Stimulated activated naive CD8-positive, alpha-beta T cell treated with anti-CD3 and anti-CD28 coated beads, Interleukin-15, Interleukin-2, amounts not matched to agents 100 ng/mL and 50 ng/mL, for 24 hours (primary cell): ENCODE results near the gene ENTPD6.
"Not testable (repeated sequence)": the region's sequence is repeated elsewhere in the genome, so short reads cannot be mapped to it uniquely, and the experiment has no call there.

ENCODE experiments used
- H3K27ac Mint-ChIP-seq: one replicate; pipeline ENCODE4 v1.8.0; 2021; ENCODE audit warnings: mild to moderate bottlenecking, mixed read lengths
- H3K27me3 Mint-ChIP-seq: one replicate; pipeline ENCODE4 v1.8.0; 2021; ENCODE audit warnings: mixed read lengths
- H3K36me3 Mint-ChIP-seq: one replicate; pipeline ENCODE4 v1.8.0; 2021; ENCODE audit warnings: low read depth, mixed read lengths
- H3K4me1 Mint-ChIP-seq: one replicate; pipeline ENCODE4 v1.8.0; 2021; ENCODE audit warnings: low read depth, mixed read lengths
- H3K4me3 Mint-ChIP-seq: one replicate; pipeline ENCODE4 v1.8.0; 2021; ENCODE audit warnings: mild to moderate bottlenecking, mixed read lengths
- H3K9me3 Mint-ChIP-seq: one replicate; pipeline ENCODE4 v1.8.0; 2021; ENCODE audit warnings: mixed read lengths

Gene ENTPD6

DNA sequence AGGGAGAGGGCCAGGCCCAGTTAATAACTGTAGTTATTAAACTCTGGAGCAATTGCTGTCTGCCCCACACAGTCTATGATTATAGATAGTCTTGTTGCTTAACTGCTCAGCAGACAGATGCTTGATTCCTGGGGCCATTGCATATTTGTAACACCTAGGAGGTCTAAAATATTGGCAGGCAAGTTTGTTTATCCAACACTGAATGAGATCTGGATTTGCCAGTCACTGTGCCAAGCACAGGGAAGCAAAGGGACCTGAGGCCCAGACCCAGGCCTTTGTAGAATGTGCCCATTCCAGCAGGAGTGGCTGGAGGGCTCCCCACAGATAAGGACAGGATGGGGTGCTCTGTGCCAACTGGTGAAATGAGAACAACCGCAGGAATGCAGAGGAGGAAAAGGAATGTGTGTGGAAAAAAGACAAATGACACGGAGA is 17.6 kb upstream of the ENTPD6 start:
- no peak overlapping the region for H3K27ac Mint-ChIP-seq
- no peak overlapping the region for H3K4me3 Mint-ChIP-seq
- no peaks in the 10 kb centered on the region for H3K9me3 Mint-ChIP-seq
- no peaks in the 10 kb centered on the region for H3K36me3 Mint-ChIP-seq
- peaks cover 20% of the 10 kb centered on the region for H3K4me1 Mint-ChIP-seq
- peaks cover 1% of the 10 kb centered on the region for H3K27me3 Mint-ChIP-seq

DNA sequence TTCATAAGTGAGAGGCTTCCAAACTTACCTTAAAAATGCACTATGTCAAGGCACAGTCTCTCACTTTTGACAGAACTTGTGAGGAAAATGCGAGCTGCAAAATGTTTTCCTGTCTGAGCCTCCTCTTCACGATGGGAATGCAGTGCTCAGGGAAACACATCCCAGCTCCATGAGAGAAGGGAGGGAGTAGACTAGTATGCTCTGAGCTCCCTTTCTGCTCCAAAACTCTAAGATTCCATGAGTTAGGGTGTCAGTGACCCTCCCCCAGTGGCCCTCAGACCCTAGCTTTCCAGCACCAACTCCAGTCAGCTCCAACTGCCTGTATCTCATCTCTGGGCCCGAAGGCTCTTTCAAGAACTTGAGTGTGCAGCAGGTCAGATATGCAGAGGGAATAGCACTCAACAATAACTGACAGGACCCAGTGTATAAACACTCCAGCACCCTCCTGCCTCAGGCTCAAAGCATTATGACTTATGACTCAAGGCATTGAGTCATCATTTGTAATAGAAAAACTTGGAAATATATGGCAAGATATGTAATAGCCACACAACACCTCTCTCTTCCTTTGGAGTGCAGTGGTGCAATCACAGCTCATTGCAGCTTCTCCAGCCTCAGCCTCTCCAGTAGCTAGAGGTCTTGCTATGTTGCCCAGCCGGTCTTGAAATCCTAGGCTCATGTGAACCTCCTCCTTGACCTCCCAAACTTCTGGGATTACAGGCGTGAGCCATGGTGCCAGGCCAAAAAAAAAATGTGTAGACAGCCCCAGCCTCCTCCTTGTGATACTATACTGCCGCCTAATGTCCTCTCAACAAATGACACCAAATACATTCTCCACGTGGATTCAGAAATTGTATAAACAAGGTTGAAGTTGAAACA is 16.7 kb upstream of the ENTPD6 start:
- Mint-ChIP-seq H3K4me1 (peaks cover 11% of the 10 kb centered on the region), H3K36me3 (peaks cover 3% of the 10 kb centered on the region), H3K27ac (no peak overlapping the region), H3K27me3 (peaks cover 10% of the 10 kb centered on the region), H3K4me3 (no peak overlapping the region), H3K9me3 (peaks cover 3% of the 10 kb centered on the region)

DNA sequence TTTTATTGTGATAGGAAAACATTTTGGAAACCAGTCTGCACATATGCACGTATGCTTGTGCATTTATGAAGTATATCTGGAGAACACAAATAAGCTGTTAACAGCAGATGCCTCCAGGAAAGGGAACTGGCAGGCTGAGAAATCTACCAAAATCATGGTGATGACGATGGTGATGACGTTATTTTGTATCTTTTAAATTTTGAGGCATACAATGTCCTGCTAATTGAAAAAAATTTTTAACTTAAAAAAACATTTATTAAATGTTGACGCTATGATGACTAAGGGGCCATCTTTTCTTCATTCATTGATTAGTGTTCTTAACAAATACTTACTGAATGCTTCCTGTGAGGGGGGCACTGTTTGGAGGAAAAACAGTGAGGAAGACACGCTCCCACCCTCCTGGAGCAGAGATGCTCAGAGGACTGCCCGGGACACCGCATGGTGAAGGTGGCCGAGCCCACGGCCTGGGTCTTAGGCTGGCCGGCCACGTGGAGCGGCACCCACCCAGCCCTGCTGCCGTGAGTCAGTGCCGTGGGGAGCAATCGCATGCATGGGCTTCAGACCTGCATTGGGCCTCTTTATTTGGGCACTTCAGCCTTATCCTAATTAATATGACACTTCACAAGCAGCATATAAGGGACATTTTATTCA is 15.9 kb upstream of the ENTPD6 start:
- Mint-ChIP-seq H3K9me3 (peaks cover 7% of the 10 kb centered on the region), H3K36me3 (peaks cover 4% of the 10 kb centered on the region), H3K27ac (no peak overlapping the region), H3K4me3 (no peak overlapping the region), H3K27me3 (peaks cover 18% of the 10 kb centered on the region), H3K4me1 (peaks cover 5% of the 10 kb centered on the region)

DNA sequence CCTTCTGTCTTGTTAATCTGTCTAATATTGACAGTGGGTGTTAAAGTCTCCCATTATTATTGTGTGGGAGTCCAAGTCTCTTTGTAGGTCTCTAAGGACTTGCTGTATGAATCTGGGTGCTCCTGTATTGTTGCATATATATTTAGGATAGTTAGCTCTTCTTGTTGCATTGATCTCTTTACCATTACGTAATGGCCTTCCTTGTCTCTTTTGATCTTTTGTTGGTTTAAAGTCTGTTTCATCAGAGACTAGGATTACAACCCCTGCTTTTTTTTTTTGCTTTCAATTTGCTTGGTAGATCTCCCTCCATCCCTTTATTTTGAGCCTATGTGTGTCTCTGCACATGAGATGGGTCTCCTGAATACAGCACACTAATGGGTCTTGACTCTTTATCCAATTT is 11.1 kb upstream of the ENTPD6 start:
- H3K4me3 Mint-ChIP-seq, H3K36me3 Mint-ChIP-seq, H3K4me1 Mint-ChIP-seq, H3K27ac Mint-ChIP-seq: not testable (repeated sequence)
- Mint-ChIP-seq H3K27me3 (peaks cover 44% of the 10 kb centered on the region), H3K9me3 (peaks cover 12% of the 10 kb centered on the region)

- Mint-ChIP-seq H3K27me3 (peaks cover 44% of the 10 kb centered on the region), H3K4me3 (no peak overlapping the region), H3K4me1 (no peaks in the 10 kb centered on the region), H3K27ac (no peak overlapping the region), H3K9me3 (peaks cover 12% of the 10 kb centered on the region), H3K36me3 (peaks cover 10% of the 10 kb centered on the region)
Observed at GRCh38 chr20:25187220-25187619, 8.3 kb upstream of the ENTPD6 start.

DNA sequence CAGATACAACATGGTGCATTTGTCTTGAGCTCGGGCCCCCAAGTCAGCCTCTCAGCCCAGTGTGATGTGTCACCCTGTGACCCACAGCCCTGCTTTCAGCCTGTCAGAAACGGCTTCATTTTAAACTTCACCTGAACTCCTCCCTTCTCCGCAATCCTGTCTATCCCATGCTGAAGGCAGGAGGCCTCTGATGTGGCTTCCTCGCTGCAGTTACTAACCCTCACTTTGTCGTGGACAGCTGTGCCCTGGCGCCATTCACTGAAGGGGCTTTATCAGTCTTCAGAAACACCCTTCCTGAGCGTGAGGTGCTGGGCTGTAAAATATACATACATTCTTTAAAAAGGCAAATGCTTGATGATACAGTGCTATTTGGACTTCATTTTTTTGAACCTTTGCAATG is 7.9 kb upstream of the ENTPD6 start:
- Mint-ChIP-seq H3K27ac (no peak overlapping the region), H3K4me3 (no peak overlapping the region), H3K4me1 (no peaks in the 10 kb centered on the region), H3K9me3 (peaks cover 12% of the 10 kb centered on the region), H3K27me3 (peaks cover 44% of the 10 kb centered on the region), H3K36me3 (peaks cover 10% of the 10 kb centered on the region)

- Mint-ChIP-seq H3K27ac (no peak overlapping the region), H3K4me3 (no peak overlapping the region), H3K4me1 (no peaks in the 10 kb centered on the region), H3K27me3 (peaks cover 40% of the 10 kb centered on the region), H3K36me3 (peaks cover 10% of the 10 kb centered on the region), H3K9me3 (peaks cover 12% of the 10 kb centered on the region)
Observed at GRCh38 chr20:25188218-25188617, 7.3 kb upstream of the ENTPD6 start.

GRCh38 chr20:25191051-25191450 is 4.5 kb upstream of the ENTPD6 start:
- Mint-ChIP-seq H3K36me3 (no peaks in the 10 kb centered on the region), H3K9me3 (no peaks in the 10 kb centered on the region), H3K27me3 (peaks cover 12% of the 10 kb centered on the region), H3K27ac (no peak overlapping the region), H3K4me1 (peaks cover under 1% of the 10 kb centered on the region), H3K4me3 (no peak overlapping the region)

- Mint-ChIP-seq H3K4me1 (peaks cover 7% of the 10 kb centered on the region), H3K27me3 (peaks cover 12% of the 10 kb centered on the region), H3K9me3 (no peaks in the 10 kb centered on the region), H3K36me3 (no peaks in the 10 kb centered on the region), H3K27ac (no peak overlapping the region), H3K4me3 (no peak overlapping the region)
Observed at GRCh38 chr20:25191689-25192088, 3.8 kb upstream of the ENTPD6 start.

GRCh38 chr20:25193843-25194242 is 1.7 kb upstream of the ENTPD6 start:
- Mint-ChIP-seq H3K4me3 (no peak overlapping the region), H3K36me3 (no peaks in the 10 kb centered on the region), H3K27me3 (no peaks in the 10 kb centered on the region), H3K4me1 (peaks cover 23% of the 10 kb centered on the region), H3K9me3 (no peaks in the 10 kb centered on the region), H3K27ac (no peak overlapping the region)

DNA sequence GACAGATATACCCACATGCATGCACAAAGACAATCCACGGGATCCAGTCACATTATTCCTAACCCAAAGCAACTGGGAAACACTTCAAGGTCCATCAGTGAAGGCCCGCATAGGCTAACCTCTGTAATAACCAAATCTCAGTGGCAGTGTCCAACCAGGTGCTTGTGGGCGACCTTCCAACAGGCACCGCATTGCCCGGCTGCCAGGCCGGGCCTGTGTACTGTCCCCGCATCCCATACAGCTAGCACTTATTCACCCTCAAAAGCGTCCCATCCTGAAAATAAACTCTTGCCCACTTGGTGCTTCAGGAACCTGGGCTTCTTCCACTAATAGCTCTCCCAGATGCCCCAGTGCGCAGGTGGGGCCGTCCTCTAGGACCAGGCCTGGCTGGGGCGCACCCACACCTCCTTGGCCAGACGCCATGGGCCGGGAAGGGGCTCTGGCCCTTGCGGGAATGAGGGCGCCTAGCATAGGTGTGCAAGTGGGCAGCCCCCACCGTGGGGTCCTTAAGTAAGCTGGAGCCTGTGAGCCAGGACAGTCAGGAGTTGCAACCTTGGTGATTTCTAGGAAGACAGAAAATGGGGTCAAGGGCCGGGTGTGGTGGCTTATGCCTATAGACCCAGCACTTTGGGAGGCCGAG is 1.1 kb upstream of the ENTPD6 start:
- H3K4me3 Mint-ChIP-seq, result peak overlapping the region; percentile 94
- H3K36me3 Mint-ChIP-seq, result no peaks in the 10 kb centered on the region
- H3K9me3 Mint-ChIP-seq, result no peaks in the 10 kb centered on the region
- peaks cover 28% of the 10 kb centered on the region for H3K4me1 Mint-ChIP-seq
- H3K27me3 Mint-ChIP-seq, result no peaks in the 10 kb centered on the region
- H3K27ac Mint-ChIP-seq, result no peak overlapping the region

- peak overlapping the region; percentile 83 for H3K27ac Mint-ChIP-seq
- no peaks in the 10 kb centered on the region for H3K9me3 Mint-ChIP-seq
- H3K27me3 Mint-ChIP-seq, result no peaks in the 10 kb centered on the region
- peak overlapping the region; percentile 94 for H3K4me3 Mint-ChIP-seq
- peaks cover 38% of the 10 kb centered on the region for H3K4me1 Mint-ChIP-seq
- H3K36me3 Mint-ChIP-seq, result no peaks in the 10 kb centered on the region
Observed at GRCh38 chr20:25195962-25196785, 662 bp downstream of the ENTPD6 start.

DNA sequence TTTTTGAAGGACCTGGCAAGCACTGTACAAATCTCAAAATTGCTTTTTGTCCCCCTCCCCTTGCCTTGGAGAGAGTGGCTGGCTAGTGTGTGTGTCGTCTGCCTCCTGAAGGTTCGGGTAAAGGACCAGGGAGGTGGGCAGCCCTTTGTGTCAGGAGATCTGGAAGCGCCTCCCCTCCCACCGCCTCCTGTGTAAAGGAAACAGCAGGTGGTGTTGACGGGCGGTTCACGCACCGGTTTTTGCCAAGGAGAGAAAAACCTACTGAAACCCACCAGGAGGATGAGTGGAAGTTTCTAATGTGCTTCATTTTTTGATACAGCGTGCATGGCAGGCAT is 1.2 kb downstream of the ENTPD6 start:
- Mint-ChIP-seq H3K4me3 (peak overlapping the region; percentile 94), H3K27ac (peak overlapping the region; percentile 15), H3K4me1 (peaks cover 38% of the 10 kb centered on the region), H3K9me3 (no peaks in the 10 kb centered on the region), H3K27me3 (no peaks in the 10 kb centered on the region), H3K36me3 (no peaks in the 10 kb centered on the region)

GRCh38 chr20:25197183-25197869 is 1.8 kb downstream of the ENTPD6 start:
- H3K27me3 Mint-ChIP-seq, result no peaks in the 10 kb centered on the region
- peak overlapping the region; percentile 15 for H3K27ac Mint-ChIP-seq
- H3K4me3 Mint-ChIP-seq, result peak overlapping the region; percentile 94
- no peaks in the 10 kb centered on the region for H3K36me3 Mint-ChIP-seq
- peaks cover 41% of the 10 kb centered on the region for H3K4me1 Mint-ChIP-seq
- no peaks in the 10 kb centered on the region for H3K9me3 Mint-ChIP-seq
